Measurements from ENCODE around the gene DNM2.

DNA sequence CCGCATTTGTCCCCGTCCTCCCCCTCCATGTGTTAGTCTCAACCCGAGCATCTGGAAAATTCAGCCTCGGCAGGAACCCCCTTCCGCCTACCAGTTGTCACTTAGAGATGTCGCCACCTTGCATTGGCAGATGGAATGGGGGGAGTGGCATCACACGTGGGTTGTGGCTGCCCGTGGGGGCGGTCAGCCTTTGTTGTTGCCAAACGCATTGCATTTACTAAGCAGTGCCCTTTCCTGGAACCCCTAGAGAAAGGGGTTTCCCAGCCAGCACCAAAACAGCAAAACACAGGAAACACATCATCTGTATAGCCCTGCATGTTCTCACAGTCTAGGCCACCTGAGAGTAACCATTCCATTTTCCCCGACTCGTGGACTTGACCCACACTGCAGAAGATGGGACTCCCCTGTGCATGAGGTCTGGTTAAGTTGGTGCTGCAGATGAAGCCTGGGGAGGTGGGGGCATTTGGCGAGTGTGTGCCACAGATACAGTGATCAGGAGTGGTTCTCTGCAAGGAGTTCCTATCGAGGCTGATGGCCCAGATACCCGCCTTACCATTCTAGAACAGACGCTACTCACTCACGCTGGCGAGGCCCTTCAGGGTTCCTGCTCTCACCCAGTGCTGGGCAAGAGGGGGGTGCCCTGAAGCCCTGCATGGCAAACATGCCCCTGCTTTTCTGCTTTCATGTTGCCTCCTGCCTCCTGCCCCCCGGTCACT lies 79.8 kb downstream of the DNM2 start:
- TF ChIP-seq CTCF (IDR thresholded peaks at IDR 0.05; ENCODE audit: insufficient read depth, low read depth, low read length) = no peak
- no peak for TF ChIP-seq EZH2 (IDR thresholded peaks at IDR 0.05; ENCODE audit: insufficient read depth, low read length)

Data from astrocyte (in vitro differentiated cells and primary cell).